Progenitor cell of endocrine pancreas (in vitro differentiated cells): Measurements from ENCODE around the gene DIABLO. TPM values are rescaled to one million over a fixed set of nuclear protein-coding genes. Genes with fewer than 3 reads are reported as not detected.

Experiments used
- DNase-seq: peaks from one replicate; pipeline ENCODE4 v3.0.0; 2021; ENCODE audit warnings: low spot score; ENCODE audit not compliant: unreplicated experiment
- H3K27ac Mint-ChIP-seq: 2 replicates; pipeline ENCODE4 v1.8.0; 2021; ENCODE audit warnings: mild to moderate bottlenecking, moderate library complexity, mixed read lengths
- H3K27me3 Mint-ChIP-seq: 2 replicates; pipeline ENCODE4 v1.8.0; 2021; ENCODE audit warnings: mixed read lengths
- H3K36me3 Mint-ChIP-seq: 2 replicates; pipeline ENCODE4 v1.8.0; 2022; ENCODE audit warnings: mixed read lengths; ENCODE audit not compliant: insufficient read depth
- H3K4me1 Mint-ChIP-seq: 2 replicates; pipeline ENCODE4 v1.8.0; 2021; ENCODE audit warnings: low read depth, mixed read lengths
- H3K4me3 Mint-ChIP-seq: 2 replicates; pipeline ENCODE4 v1.8.0; 2021; ENCODE audit warnings: low read depth, mild to moderate bottlenecking, moderate library complexity, mixed read lengths
- H3K9me3 Mint-ChIP-seq: 2 replicates; pipeline ENCODE4 v1.8.0; 2021; ENCODE audit warnings: low read depth, mixed read lengths
- total RNA-seq: library from RNA; stranded (reverse); gene quantifications from 2 replicates; pipeline ENCODE4 v1.2.1, GENCODE V29; 2021
- TF ChIP-seq, protein P1 (sequence below): fragments of 200-600 bp; sonication (generic); IDR thresholded peaks from one replicate; pipeline ENCODE4 v1.5.0; 2021; ENCODE audit warnings: antibody characterized with exemption, mild to moderate bottlenecking; ENCODE audit not compliant: unreplicated experiment

The DIABLO gene
- total RNA-seq, 1 donor from 2014 or later, result 63.8 TPM

DNA sequence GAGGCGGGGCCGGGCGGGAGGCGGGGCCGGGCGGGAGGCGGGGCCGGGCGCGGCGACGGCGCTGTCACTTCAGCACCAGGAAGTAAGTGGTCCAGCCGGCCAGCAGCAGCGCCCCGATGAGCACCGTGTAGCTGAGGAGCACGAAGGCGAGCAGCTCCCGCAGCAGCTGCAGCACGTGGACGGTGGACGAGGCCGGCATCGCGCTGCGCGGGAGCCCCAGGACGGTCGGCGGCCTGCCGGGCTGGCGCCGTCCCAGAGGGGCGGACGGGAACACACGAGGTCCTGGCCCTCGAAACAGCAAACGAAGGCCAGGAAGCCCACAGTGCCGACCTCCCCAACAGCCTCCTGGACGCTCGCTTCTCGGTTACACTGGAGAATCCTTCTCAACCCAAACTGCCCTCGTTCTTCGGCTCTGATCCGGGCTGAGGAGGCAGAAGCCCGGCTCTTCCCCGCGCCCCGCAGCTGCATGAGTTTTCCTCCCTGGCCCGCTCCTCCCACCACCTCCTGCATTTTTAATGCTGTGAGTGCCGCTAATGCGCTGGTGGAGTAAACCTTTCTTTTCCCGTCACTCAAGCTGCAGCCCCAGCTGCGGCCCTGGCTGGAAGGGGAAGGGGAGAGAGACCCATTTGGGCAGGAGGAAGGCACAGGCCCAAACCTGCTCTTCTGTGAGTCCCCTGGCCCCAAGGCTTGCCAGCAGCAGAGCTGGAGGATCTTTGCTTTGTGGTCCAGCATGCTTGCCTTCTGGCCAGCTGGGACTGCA is 694 bp upstream of the DIABLO start:
- DNase-seq, result no peak
- Mint-ChIP-seq H3K4me3 (peak overlapping the region; percentile 24), H3K4me1 (peaks cover 16% of the 10 kb centered on the region), H3K9me3 (no peaks in the 10 kb centered on the region), H3K27ac (no peak overlapping the region), H3K36me3 (peaks cover 6% of the 10 kb centered on the region), H3K27me3 (no peaks in the 10 kb centered on the region)
- TF ChIP-seq, protein P1, sequence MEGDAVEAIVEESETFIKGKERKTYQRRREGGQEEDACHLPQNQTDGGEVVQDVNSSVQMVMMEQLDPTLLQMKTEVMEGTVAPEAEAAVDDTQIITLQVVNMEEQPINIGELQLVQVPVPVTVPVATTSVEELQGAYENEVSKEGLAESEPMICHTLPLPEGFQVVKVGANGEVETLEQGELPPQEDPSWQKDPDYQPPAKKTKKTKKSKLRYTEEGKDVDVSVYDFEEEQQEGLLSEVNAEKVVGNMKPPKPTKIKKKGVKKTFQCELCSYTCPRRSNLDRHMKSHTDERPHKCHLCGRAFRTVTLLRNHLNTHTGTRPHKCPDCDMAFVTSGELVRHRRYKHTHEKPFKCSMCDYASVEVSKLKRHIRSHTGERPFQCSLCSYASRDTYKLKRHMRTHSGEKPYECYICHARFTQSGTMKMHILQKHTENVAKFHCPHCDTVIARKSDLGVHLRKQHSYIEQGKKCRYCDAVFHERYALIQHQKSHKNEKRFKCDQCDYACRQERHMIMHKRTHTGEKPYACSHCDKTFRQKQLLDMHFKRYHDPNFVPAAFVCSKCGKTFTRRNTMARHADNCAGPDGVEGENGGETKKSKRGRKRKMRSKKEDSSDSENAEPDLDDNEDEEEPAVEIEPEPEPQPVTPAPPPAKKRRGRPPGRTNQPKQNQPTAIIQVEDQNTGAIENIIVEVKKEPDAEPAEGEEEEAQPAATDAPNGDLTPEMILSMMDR, result no peak

DNA sequence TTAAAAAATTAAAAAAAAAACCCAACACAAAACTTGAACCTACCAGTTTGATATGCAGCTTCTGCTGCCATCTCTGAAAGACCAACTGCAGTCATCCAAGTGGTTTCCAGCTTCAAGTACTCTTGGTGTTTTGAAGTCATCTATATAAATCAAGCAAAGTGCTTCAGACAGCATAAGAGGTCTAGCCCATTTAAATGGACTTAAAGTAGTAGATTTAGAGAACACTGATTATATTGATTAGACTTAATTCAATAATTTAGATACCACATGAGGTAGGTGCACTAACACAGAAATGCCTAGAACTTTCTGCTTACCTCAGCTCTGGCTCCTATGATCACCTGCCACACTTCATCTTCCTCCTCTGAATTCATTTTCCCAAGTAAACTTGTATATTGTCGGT is 9.4 kb downstream of the DIABLO start:
- no peaks in the 10 kb centered on the region for H3K4me1 Mint-ChIP-seq
- H3K4me3 Mint-ChIP-seq, result no peak overlapping the region
- no peak overlapping the region for H3K27ac Mint-ChIP-seq
- TF ChIP-seq, protein P1, result no peak
- no peak for DNase-seq
- no peaks in the 10 kb centered on the region for H3K9me3 Mint-ChIP-seq
- peaks cover 24% of the 10 kb centered on the region for H3K36me3 Mint-ChIP-seq
- H3K27me3 Mint-ChIP-seq, result no peaks in the 10 kb centered on the region

DNA sequence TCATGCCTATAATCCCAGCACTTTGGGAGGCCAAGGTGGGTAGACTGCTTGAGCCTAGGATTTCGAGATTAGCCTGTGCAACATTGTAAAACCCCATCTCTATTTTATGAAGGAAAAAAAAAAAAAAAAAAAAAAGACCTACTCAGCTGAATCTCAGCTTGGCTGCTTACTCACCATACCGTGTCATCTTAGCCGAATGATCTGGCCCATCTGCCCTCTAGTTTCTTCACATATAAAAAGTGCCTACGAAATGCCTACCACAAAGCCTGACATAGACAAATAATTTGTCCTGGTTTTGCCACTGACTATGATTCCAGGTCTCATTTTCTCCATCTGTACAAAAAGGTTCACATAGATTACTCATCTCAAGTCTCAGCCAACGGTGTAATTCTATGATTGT is 10.1 kb downstream of the DIABLO start:
- DNase-seq, result no peak
- TF ChIP-seq, protein P1, result no peak
- Mint-ChIP-seq H3K4me3 (no peak overlapping the region), H3K36me3 (peaks cover 23% of the 10 kb centered on the region), H3K27ac (no peak overlapping the region), H3K27me3 (no peaks in the 10 kb centered on the region), H3K4me1 (no peaks in the 10 kb centered on the region), H3K9me3 (no peaks in the 10 kb centered on the region)

DNA sequence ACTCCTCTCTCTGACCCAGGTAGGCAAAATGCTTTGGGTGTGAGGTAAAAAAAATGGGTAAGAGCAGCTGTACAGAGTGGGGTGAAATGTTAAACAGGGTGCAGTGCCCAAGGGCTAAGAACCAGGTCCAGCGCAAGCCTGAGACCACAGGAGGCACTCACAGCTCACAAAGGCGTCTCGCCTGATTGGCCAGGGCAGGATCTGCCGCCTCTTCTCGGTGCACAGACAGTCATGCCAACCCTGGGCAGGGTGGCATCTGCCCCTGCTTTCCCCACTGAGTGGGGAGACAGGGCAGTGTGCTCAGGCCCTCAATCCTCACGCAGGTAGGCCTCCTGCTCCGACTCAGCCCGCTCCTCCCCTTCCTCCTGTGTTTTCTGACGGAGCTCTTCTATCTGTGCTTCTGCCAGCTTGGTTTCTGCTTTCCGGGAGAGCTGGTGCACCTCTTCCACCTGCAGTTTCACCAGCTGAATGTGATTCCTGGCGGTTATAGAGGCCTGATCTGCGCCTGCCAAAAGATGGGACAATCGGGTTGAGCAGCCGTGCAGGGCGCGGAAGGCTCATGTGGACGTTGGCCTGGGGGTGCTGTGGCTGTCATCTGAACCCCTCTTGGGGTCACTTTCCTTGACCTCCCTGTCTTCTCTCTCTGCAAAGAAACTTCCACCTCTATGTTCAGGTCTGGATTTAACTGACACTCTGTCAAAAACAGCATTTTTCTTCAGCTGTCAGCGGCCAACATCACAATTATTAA is 17.6 kb downstream of the DIABLO start:
- no peak overlapping the region for H3K4me3 Mint-ChIP-seq
- H3K36me3 Mint-ChIP-seq, result peaks cover 25% of the 10 kb centered on the region
- H3K27me3 Mint-ChIP-seq, result peaks cover 27% of the 10 kb centered on the region
- no peak for DNase-seq
- TF ChIP-seq, protein P1, result no peak
- no peak overlapping the region for H3K27ac Mint-ChIP-seq
- no peaks in the 10 kb centered on the region for H3K4me1 Mint-ChIP-seq
- H3K9me3 Mint-ChIP-seq, result no peaks in the 10 kb centered on the region

DNA sequence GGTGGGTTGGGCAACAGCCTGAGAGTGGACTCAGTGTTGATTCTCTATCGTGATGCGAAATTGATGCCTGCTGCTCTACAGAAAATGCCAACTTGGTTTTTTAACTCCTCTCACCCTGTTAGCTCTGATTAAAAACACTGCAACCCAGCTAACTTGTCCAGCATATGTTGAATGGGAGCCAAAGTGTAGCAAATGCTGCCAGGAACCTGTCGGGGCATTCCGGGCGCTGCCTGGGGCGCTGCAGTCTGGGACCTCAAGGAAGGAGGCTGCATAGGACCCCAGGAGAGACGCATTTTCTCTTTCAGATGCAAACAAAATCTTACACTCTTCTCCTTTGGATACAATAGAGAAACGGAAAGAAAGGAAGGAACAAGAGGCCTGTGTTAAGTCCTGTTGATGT is 18.5 kb downstream of the DIABLO start:
- Mint-ChIP-seq H3K4me3 (no peak overlapping the region), H3K36me3 (peaks cover 25% of the 10 kb centered on the region), H3K4me1 (no peaks in the 10 kb centered on the region), H3K27ac (no peak overlapping the region), H3K9me3 (no peaks in the 10 kb centered on the region), H3K27me3 (peaks cover 34% of the 10 kb centered on the region)
- no peak for DNase-seq
- TF ChIP-seq, protein P1, result no peak
